Ishikawa (cell line): Measurements from ENCODE around the gene CD151.

Experiments
- CEBPB ChIP-seq: IDR thresholded peaks from 2 replicates; pipeline ENCODE4 v1.6.1; 2012
- CREB1 ChIP-seq: IDR thresholded peaks from 2 replicates; pipeline ENCODE4 v1.6.1; 2012; ENCODE audit warnings: low read depth
- EGR1 ChIP-seq: IDR thresholded peaks from 2 replicates; pipeline ENCODE4 v1.6.1; 2012
- EP300 ChIP-seq: IDR thresholded peaks from 2 replicates; pipeline ENCODE4 v1.6.1; 2012; ENCODE audit warnings: borderline replicate concordance
- MAX ChIP-seq: IDR thresholded peaks from 2 replicates; pipeline ENCODE4 v1.6.1; 2012
- NFIC ChIP-seq: IDR thresholded peaks from 2 replicates; pipeline ENCODE4 v1.6.1; 2012
- RAD21 ChIP-seq: IDR thresholded peaks from 2 replicates; pipeline ENCODE4 v1.6.1; 2012; ENCODE audit warnings: low read depth
- REST ChIP-seq: IDR thresholded peaks from 2 replicates; pipeline ENCODE4 v1.6.1; 2012; ENCODE audit warnings: low read depth, mild to moderate bottlenecking
- TAF1 ChIP-seq: IDR thresholded peaks from 2 replicates; pipeline ENCODE4 v1.6.1; 2012; ENCODE audit warnings: low read depth, mild to moderate bottlenecking
- TCF12 ChIP-seq: IDR thresholded peaks from 2 replicates; pipeline ENCODE4 v1.6.1; 2012; ENCODE audit warnings: low read depth
- TEAD4 ChIP-seq: IDR thresholded peaks from 2 replicates; pipeline ENCODE4 v1.6.1; 2012
- USF1 ChIP-seq: IDR thresholded peaks from 2 replicates; pipeline ENCODE4 v1.6.1; 2012
- YY1 ChIP-seq: IDR thresholded peaks from 2 replicates; pipeline ENCODE4 v1.6.1; 2012; ENCODE audit warnings: low read depth

CD151 gene

GRCh38 chr11:810040-810567 is 22.6 kb upstream of the CD151 start:
- TF ChIP-seq EP300 = peak; percentile 7; the same call in 1 of the 2 replicates
- no peak for TF ChIP-seq TCF12
- no peak for TF ChIP-seq TAF1
- no peak for TF ChIP-seq MAX

GRCh38 chr11:811446-812245 is 21.1 kb upstream of the CD151 start:
- TF ChIP-seq MAX = no peak
- no peak for TF ChIP-seq USF1
- no peak for TF ChIP-seq CEBPB
- TF ChIP-seq TCF12 = no peak

GRCh38 chr11:812390-812789 is 20.4 kb upstream of the CD151 start:
- no peak for TF ChIP-seq USF1
- TF ChIP-seq YY1 = no peak
- TF ChIP-seq TEAD4 = no peak
- no peak for TF ChIP-seq EP300
- no peak for TF ChIP-seq CEBPB

GRCh38 chr11:813072-813455 is 19.7 kb upstream of the CD151 start:
- no peak for TF ChIP-seq CEBPB

- no peak for TF ChIP-seq TEAD4
- TF ChIP-seq EGR1 = no peak
- TF ChIP-seq RAD21 = no peak
- no peak for TF ChIP-seq CEBPB
- no peak for TF ChIP-seq EP300
These were observed 19.2 kb upstream of the CD151 start for GRCh38 chr11:813456-814096.

GRCh38 chr11:815675-816432 is 16.9 kb upstream of the CD151 start:
- TF ChIP-seq TAF1 = no peak
- TF ChIP-seq NFIC = no peak
- TF ChIP-seq TCF12 = no peak
- no peak for TF ChIP-seq REST
- TF ChIP-seq CREB1 = no peak
- no peak for TF ChIP-seq TEAD4
- TF ChIP-seq EGR1 = no peak
- no peak for TF ChIP-seq MAX
- no peak for TF ChIP-seq YY1
- TF ChIP-seq USF1 = no peak

GRCh38 chr11:816433-816779 is 16.3 kb upstream of the CD151 start:
- TF ChIP-seq TAF1 (no peak), MAX (peak; percentile 65; the same call in 1 of the 2 replicates)
